Measurements from ENCODE around the gene ANKHD1.

- TF ChIP-seq CTCF (IDR thresholded peaks at IDR 0.05; ENCODE audit: insufficient read depth, low read length) (no peak), POLR2AphosphoS5 (IDR thresholded peaks at IDR 0.05; ENCODE audit: low read depth) (no peak), REST (IDR thresholded peaks at IDR 0.05; ENCODE audit: insufficient replicate concordance, low read depth) (no peak), GABPA (IDR thresholded peaks at IDR 0.05; ENCODE audit: low read depth) (no peak)
Observed at GRCh38 chr5:140391312-140391711, 10.3 kb upstream of the ANKHD1 start.
